NCI-H1092 (cell line): ENCODE measurements around the gene B9D1.

Experiments
- DNase-seq: peaks from one replicate; lab custom pipeline; 2025; lab: John Stamatoyannopoulos, UW

The B9D1 gene

GRCh38 chr17:19337712-19338023 lies 24.9 kb downstream of the B9D1 start:
- DNase-seq = no peak

GRCh38 chr17:19336938-19337711 lies 25.4 kb downstream of the B9D1 start:
- no peak for DNase-seq

- DNase-seq = no peak
These were observed 26.4 kb downstream of the B9D1 start for GRCh38 chr17:19335951-19336631.

GRCh38 chr17:19334331-19334730 lies 28.2 kb downstream of the B9D1 start:
- DNase-seq = no peak

GRCh38 chr17:19333736-19334290 lies 28.7 kb downstream of the B9D1 start:
- DNase-seq = no peak

GRCh38 chr17:19333132-19333440 lies 29.4 kb downstream of the B9D1 start:
- DNase-seq = no peak

GRCh38 chr17:19332371-19333131 lies 30.0 kb downstream of the B9D1 start:
- DNase-seq = no peak

GRCh38 chr17:19331543-19332245 lies 30.8 kb downstream of the B9D1 start:
- no peak for DNase-seq

GRCh38 chr17:19331134-19331533 lies 31.4 kb downstream of the B9D1 start:
- DNase-seq = no peak

GRCh38 chr17:19330271-19330670 lies 32.3 kb downstream of the B9D1 start:
- no peak for DNase-seq

- DNase-seq = no peak
These were observed 32.7 kb downstream of the B9D1 start for GRCh38 chr17:19329839-19330238.

GRCh38 chr17:19329136-19329535 lies 33.4 kb downstream of the B9D1 start:
- DNase-seq = no peak

GRCh38 chr17:19328441-19329061 lies 34.0 kb downstream of the B9D1 start:
- DNase-seq = no peak

GRCh38 chr17:19327031-19327783 lies 35.3 kb downstream of the B9D1 start:
- DNase-seq = no peak

- no peak for DNase-seq
These were observed 37.0 kb downstream of the B9D1 start for GRCh38 chr17:19325542-19325941.

- no peak for DNase-seq
These were observed 39.7 kb downstream of the B9D1 start for GRCh38 chr17:19322861-19323260.

GRCh38 chr17:19322129-19322505 lies 40.4 kb downstream of the B9D1 start:
- DNase-seq = no peak

- no peak for DNase-seq
These were observed 40.9 kb downstream of the B9D1 start for GRCh38 chr17:19321481-19322128.

- DNase-seq = no peak
These were observed 41.6 kb downstream of the B9D1 start for GRCh38 chr17:19320876-19321275.

GRCh38 chr17:19319771-19320505 lies 42.6 kb downstream of the B9D1 start:
- no peak for DNase-seq
